Measurements from ENCODE around the gene RTP5.

RTP5 gene

DNA sequence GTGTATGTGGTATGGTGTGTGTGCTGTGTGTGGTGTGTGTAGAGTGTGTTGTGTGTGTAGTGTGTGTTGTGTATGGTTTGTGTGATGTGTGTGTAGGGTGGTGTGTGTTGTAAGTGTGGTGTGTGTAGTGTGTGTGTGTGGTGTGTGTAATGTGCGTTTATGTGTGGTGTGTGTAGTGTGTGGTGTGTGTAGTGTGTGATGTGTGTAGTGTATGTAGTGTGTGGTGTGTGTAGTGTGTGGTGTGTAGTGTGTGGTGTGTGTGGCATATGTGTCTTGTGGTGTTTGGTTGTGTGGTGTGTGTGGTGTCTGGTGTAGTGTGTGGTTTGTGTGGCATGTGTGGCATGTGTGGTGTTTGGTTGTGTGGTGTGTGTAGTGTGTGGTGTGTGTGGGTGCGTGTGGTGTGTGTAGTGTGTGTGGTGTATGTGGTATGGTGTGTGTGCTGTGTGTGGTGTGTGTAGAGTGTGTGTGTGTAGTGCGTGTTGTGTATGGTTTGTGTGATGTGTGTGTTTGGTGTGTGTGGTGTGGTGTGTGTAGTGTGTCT is 4.0 kb upstream of the RTP5 start:
- Histone ChIP-seq H3K36me3 (ENCODE audit: low read depth) (no peaks in the 10 kb centered on the region), H3K9me3 (ENCODE audit: severe bottlenecking) (no peaks in the 10 kb centered on the region), H3K4me3 (ENCODE audit: severe bottlenecking) (no peak overlapping the region), H3K4me1 (ENCODE audit: insufficient read depth, poor library complexity, severe bottlenecking) (no peaks in the 10 kb centered on the region), H3K27me3 (ENCODE audit: insufficient read depth, poor library complexity, severe bottlenecking) (no peaks in the 10 kb centered on the region), H3K27ac (ENCODE audit: poor library complexity, severe bottlenecking) (no peak overlapping the region)
- TF ChIP-seq, protein P1, sequence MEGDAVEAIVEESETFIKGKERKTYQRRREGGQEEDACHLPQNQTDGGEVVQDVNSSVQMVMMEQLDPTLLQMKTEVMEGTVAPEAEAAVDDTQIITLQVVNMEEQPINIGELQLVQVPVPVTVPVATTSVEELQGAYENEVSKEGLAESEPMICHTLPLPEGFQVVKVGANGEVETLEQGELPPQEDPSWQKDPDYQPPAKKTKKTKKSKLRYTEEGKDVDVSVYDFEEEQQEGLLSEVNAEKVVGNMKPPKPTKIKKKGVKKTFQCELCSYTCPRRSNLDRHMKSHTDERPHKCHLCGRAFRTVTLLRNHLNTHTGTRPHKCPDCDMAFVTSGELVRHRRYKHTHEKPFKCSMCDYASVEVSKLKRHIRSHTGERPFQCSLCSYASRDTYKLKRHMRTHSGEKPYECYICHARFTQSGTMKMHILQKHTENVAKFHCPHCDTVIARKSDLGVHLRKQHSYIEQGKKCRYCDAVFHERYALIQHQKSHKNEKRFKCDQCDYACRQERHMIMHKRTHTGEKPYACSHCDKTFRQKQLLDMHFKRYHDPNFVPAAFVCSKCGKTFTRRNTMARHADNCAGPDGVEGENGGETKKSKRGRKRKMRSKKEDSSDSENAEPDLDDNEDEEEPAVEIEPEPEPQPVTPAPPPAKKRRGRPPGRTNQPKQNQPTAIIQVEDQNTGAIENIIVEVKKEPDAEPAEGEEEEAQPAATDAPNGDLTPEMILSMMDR (IDR thresholded peaks at IDR 0.05; ENCODE audit: poor library complexity, severe bottlenecking), result no peak
- DNase-seq (ENCODE audit: low spot score) (no peak), ATAC-seq (ENCODE audit: low read depth) (no peak)

DNA sequence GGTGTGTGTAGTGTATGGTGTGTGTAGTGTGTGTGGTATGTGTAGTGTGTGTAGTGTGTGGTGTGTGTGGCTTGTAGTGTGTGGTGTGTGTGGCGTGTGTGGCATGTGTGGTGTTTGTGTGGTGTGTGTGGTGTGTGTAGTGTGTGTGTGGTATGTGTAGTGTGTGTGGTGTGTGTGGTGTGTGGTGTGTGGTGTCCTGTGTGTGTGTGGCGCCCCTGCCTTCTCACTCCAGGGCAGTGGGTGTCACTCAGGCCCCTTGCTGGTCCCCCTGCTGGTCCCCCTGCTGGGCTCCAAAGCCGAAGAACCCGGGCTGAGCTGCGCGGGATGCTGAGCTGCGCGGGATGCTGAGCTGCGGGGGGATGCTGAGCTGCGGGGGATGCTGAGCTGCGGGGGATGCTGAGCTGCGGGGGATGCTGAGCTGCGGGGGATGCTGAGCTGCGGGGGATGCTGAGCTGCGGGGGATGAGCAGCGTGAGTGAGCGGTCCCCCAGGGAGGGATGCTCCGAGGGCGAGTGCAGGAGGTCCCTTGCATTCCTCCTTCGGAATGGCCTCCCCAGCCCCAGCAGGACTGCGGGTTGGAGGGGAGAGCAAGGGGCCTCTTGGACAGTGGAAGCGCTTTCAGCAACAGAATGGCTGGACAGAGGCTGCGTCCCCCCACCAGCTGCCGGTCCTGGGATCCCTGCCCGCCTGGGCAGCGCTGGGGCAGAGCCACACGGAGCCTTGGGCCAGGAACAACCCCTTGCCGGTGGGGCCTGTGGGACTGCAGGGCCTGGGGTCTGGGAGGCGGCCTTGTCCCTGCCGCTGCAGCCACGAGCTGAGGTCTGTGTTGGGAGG is 3.4 kb upstream of the RTP5 start:
- Histone ChIP-seq H3K36me3 (ENCODE audit: low read depth) (no peaks in the 10 kb centered on the region), H3K4me1 (ENCODE audit: insufficient read depth, poor library complexity, severe bottlenecking) (no peaks in the 10 kb centered on the region), H3K27me3 (ENCODE audit: insufficient read depth, poor library complexity, severe bottlenecking) (no peaks in the 10 kb centered on the region), H3K9me3 (ENCODE audit: severe bottlenecking) (no peaks in the 10 kb centered on the region), H3K4me3 (ENCODE audit: severe bottlenecking) (no peak overlapping the region), H3K27ac (ENCODE audit: poor library complexity, severe bottlenecking) (no peak overlapping the region)
- ATAC-seq (ENCODE audit: low read depth) (peak; percentile 40), DNase-seq (ENCODE audit: low spot score) (no peak)
- TF ChIP-seq, protein P1 (IDR thresholded peaks at IDR 0.05; ENCODE audit: poor library complexity, severe bottlenecking), result no peak

DNA sequence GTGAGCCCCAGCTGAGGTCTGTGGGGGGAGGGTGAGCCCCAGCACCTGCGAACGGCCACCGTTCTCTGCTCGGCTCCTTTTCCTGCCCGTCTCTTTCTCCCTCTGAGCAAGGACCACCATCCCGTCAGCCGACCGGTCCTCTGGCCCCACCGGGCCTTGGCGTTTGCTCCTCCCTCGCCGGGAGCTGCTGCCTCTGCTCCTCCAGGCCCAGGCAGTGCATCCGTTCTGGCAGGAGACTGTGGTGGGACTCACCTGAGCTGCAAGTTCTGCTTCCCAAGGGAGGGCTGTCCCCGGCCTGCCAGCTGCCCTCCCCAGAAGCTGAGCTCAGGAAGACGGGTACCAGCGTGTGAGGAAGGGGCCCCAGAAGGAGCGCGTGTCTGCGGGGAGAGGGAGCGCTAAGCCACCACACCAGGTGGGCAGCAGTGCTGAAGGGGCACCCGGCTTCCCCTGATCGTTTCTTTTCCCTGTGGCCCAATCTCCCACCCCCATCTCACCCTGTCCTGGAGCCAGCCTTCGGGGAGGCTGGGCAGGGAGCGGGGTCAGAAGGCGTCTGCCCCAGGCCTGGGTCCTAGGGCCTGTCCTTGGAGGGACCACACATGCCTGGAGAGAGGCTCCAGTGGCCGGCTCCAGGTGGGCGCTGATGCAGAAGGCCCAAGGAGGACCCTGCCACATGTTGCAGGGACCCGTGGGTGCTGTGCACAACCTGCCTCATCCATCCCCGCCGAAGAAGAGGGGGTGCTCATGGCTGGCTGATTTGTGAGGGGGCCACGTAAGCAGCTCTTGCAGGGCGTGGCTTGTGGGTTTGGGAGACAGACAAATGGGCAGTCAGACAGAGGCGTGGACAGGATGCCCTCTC is 2.5 kb upstream of the RTP5 start:
- Histone ChIP-seq H3K27ac (ENCODE audit: poor library complexity, severe bottlenecking) (no peak overlapping the region), H3K4me1 (ENCODE audit: insufficient read depth, poor library complexity, severe bottlenecking) (no peaks in the 10 kb centered on the region), H3K9me3 (ENCODE audit: severe bottlenecking) (no peaks in the 10 kb centered on the region), H3K4me3 (ENCODE audit: severe bottlenecking) (no peak overlapping the region), H3K36me3 (ENCODE audit: low read depth) (no peaks in the 10 kb centered on the region), H3K27me3 (ENCODE audit: insufficient read depth, poor library complexity, severe bottlenecking) (no peaks in the 10 kb centered on the region)
- ATAC-seq (ENCODE audit: low read depth) (peak; percentile 4; the same call in 1 of the 3 replicates), DNase-seq (ENCODE audit: low spot score) (no peak)
- TF ChIP-seq, protein P1 (IDR thresholded peaks at IDR 0.05; ENCODE audit: poor library complexity, severe bottlenecking), result no peak

DNA sequence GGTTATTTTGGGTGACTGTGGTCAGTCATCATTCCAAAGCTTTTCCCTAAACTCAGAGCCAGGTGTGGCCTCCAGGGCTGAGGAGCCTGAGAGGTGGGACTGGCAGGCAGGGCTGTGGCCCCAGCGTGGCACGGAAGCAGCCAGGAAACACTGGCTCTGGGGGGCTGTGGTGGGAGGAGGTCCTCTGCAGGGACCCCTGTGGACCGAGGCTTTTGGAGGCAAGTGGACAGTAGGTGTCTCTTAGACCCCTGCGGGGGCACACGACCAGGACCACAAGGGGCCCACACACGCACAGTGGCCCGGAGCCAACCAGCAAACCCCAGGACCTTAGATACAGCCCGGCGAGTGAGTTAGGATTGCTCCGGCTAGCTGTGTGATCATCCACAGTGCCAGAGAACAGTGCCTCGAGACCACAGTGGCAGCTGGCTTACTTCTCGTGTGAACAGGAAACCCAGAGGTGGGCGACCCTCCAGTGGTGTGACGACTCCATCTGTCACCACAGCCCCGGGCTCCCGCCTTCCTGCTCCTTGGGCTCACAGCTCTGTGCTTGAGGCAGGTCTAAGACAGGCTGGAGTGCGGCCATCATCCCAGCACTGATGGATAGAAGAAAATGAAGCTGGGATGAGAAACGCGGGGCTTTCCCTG is 1.6 kb upstream of the RTP5 start:
- ATAC-seq (ENCODE audit: low read depth) (no peak), DNase-seq (ENCODE audit: low spot score) (no peak)
- Histone ChIP-seq H3K4me1 (ENCODE audit: insufficient read depth, poor library complexity, severe bottlenecking) (no peaks in the 10 kb centered on the region), H3K9me3 (ENCODE audit: severe bottlenecking) (no peaks in the 10 kb centered on the region), H3K27ac (ENCODE audit: poor library complexity, severe bottlenecking) (no peak overlapping the region), H3K36me3 (ENCODE audit: low read depth) (no peaks in the 10 kb centered on the region), H3K4me3 (ENCODE audit: severe bottlenecking) (no peak overlapping the region), H3K27me3 (ENCODE audit: insufficient read depth, poor library complexity, severe bottlenecking) (no peaks in the 10 kb centered on the region)
- TF ChIP-seq, protein P1 (IDR thresholded peaks at IDR 0.05; ENCODE audit: poor library complexity, severe bottlenecking), result no peak

Measured in RWPE2 (cell line).